ENCODE data around the gene PTCSC3. TPM values are rescaled to one million over a fixed set of nuclear protein-coding genes. Genes with fewer than 3 reads are reported as not detected.
"Not testable (repeated sequence)": the region's sequence is repeated elsewhere in the genome, so short reads cannot be mapped to it uniquely, and the experiment has no call there.

PTCSC3 gene
- total RNA-seq, 2 donors from 2014 or later, result not detected

GRCh38 chr14:36111822-36112583 lies 64.5 kb downstream of the PTCSC3 start:
- Mint-ChIP-seq H3K9me3 (no peaks in the 10 kb centered on the region), H3K27ac (no peak overlapping the region), H3K36me3 (no peaks in the 10 kb centered on the region)
- ATAC-seq (no peak), DNase-seq (ENCODE audit: low spot score in 2 of 2) (no peak)

GRCh38 chr14:36105401-36105800 lies 71.1 kb downstream of the PTCSC3 start:
- Mint-ChIP-seq H3K27ac (no peak overlapping the region), H3K36me3 (no peaks in the 10 kb centered on the region), H3K9me3 (no peaks in the 10 kb centered on the region)
- ATAC-seq, result no peak
- no peak for DNase-seq (ENCODE audit: low spot score in 2 of 2)

DNA sequence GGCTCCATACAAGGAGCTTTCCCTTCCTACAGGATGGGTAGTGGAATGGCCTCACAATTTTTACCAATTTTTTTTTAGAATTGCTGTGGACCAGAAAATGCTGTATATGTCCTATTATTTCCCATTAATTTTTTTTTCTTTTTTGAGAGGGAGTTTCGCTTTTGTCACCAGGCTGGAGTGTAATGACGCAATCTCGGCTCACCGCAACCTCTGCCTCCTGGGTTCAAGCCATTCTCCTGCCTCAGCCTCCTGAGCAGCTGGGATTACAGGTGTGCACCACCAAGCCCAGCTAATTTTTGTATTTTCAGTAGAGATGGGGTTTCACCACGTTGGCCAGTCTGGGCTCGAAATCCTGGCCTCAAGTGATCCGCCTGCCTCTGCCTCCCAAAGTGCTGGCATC lies 72.3 kb downstream of the PTCSC3 start:
- DNase-seq (ENCODE audit: low spot score in 2 of 2); H3K27ac Mint-ChIP-seq; H3K36me3 Mint-ChIP-seq; H3K9me3 Mint-ChIP-seq; ATAC-seq: not testable (repeated sequence)

DNA sequence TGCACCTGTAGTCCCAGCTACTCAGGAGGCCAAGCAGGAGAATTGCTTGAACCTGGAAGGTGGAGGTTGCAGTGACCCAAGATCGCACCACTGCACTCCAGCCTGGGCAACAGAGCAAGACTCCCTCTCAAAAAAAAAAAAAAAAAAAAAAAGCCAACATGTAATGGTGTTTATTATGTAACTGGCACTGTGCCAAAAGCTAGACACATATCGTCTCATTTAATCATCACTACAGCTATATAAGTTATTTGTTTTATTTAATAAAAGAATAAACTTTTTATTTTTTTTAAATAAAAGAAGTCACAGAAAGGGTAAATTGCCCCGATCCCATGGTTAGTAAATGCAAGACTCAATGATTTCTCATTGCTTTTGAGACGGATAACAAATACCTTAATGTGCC lies 76.9 kb downstream of the PTCSC3 start:
- H3K27ac Mint-ChIP-seq, result no peak overlapping the region
- no peaks in the 10 kb centered on the region for H3K36me3 Mint-ChIP-seq
- H3K9me3 Mint-ChIP-seq, result no peaks in the 10 kb centered on the region
- ATAC-seq (no peak), DNase-seq (ENCODE audit: low spot score in 2 of 2) (no peak)

- Mint-ChIP-seq H3K36me3 (no peaks in the 10 kb centered on the region), H3K9me3 (no peaks in the 10 kb centered on the region), H3K27ac (no peak overlapping the region)
- ATAC-seq, result no peak
- no peak for DNase-seq (ENCODE audit: low spot score in 2 of 2)
These were observed 79.2 kb downstream of the PTCSC3 start for GRCh38 chr14:36097356-36097755.

DNA sequence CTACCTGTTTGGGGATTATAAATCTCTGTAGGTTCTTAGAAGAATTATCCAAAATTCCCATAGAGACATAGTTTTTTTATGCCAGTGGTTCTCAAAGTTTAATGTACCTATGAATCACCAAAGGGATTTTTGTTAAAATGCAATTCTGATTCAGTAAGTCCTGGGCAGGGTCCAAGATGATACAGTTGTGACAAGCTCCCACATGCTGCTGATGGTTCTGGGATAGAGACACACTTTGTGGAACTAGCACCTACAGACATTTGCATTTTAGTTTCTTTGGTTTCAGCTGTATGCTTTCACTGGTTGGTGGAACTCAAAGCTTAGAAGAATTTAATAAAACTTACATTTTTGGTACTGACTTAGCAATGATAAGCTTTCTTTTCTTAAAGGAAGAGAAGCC lies 80.4 kb downstream of the PTCSC3 start:
- ATAC-seq (no peak), DNase-seq (ENCODE audit: low spot score in 2 of 2) (no peak)
- no peak overlapping the region for H3K27ac Mint-ChIP-seq
- no peaks in the 10 kb centered on the region for H3K36me3 Mint-ChIP-seq
- no peaks in the 10 kb centered on the region for H3K9me3 Mint-ChIP-seq

DNA sequence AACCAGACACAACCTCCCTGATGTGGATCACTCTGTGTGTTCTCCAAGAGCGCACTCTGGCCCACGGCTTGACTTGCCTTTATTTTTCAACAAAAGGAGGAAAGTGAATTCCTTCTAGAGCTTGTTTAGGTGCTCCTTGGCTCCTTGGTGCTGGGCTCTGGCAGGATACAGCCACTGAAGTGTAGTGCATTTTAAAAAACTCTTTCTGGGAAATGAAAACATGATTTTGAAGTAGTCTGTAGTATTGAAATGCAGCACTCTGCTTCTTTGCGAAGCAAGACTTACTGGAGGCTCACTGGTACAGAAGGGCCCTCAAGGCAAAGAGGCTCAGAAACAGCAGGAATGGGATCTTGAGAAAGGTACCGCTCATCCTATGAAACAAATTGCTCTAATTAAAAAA lies 81.6 kb downstream of the PTCSC3 start:
- Mint-ChIP-seq H3K27ac (no peak overlapping the region), H3K9me3 (no peaks in the 10 kb centered on the region), H3K36me3 (no peaks in the 10 kb centered on the region)
- DNase-seq (ENCODE audit: low spot score in 2 of 2) (no peak), ATAC-seq (no peak)

DNA sequence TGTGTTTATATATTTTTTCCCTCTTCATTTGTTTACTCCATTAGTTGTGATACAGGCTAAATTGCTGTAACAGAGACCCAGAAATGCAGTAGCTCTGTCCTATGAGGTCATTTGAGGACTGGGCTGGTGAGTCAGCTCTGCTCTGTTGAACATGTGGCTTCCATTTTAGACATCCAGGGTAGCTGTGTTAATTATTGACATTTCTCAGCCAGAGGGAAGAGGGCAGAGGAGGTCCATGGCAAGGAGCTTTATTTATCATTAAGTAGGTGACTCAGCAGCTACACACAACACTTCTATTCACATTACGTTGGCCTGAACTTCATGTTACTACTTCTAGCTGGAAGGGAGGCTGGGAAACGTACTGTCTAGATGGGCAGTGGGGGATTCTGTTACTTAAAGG lies 85.4 kb downstream of the PTCSC3 start:
- H3K36me3 Mint-ChIP-seq, result no peaks in the 10 kb centered on the region
- ATAC-seq, result no peak
- H3K27ac Mint-ChIP-seq, result no peak overlapping the region
- no peak for DNase-seq (ENCODE audit: low spot score in 2 of 2)
- H3K9me3 Mint-ChIP-seq, result peaks cover 0 to 5% of the 10 kb centered on the region in 2 donors

DNA sequence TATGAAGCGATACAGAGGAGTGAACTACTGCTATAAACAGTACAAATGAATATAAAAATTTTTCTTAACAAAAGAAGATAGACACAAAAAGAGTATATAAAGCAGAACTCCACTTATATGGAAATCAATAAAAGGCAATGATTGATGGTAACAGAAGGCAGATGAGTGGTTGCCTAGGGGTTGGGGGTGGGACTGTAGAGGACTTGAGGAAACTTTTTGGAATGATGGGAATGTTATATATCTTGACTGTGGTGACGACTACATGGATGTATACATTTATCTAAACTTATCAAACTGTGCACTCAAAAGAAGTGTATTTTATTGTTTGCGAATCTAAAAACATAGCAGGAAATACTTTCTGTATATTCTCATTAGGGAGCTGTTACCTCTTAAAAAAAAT lies 89.1 kb downstream of the PTCSC3 start:
- ATAC-seq (no peak), DNase-seq (ENCODE audit: low spot score in 2 of 2) (no peak)
- peaks cover 0 to 5% of the 10 kb centered on the region in 2 donors for H3K9me3 Mint-ChIP-seq
- H3K36me3 Mint-ChIP-seq, result no peaks in the 10 kb centered on the region
- H3K27ac Mint-ChIP-seq, result no peak overlapping the region

DNA sequence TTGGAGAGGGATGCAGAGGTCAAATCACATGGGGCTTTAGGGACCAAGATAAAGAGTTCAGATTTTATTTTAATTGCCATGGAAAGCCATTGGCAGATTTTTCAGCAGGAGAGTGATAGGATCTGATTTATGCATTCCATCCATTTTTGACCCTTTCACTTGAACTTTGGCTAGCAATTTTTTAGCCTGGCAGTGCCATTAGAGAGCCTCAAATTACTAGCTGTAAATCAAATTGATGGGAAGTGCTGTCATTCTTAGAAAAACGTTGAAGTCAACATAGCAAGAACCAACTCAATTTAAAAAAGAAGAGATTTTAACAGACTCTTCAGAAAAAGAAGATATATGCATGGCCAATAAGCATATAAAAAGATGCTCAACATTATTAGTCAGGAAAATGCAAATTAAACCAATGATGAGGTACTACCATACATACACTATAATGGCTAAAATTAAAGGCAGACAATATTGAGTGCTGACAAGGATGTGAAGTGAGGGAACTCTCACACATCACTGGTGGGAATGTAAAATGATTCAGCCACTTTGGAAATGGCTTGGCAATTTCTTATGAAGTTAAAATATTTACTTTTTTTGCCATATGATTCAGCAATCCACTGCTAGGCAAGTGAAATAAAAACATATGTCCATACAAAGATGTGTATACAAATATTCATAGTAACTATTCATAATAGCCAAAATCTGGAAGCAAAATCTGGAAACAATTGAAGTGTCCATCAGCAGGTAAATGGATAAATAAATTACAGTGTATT lies 89.7 kb downstream of the PTCSC3 start:
- Mint-ChIP-seq H3K36me3 (no peaks in the 10 kb centered on the region), H3K27ac (no peak overlapping the region), H3K9me3 (peaks cover 0 to 5% of the 10 kb centered on the region in 2 donors)
- DNase-seq (ENCODE audit: low spot score in 2 of 2), result no peak
- no peak for ATAC-seq

DNA sequence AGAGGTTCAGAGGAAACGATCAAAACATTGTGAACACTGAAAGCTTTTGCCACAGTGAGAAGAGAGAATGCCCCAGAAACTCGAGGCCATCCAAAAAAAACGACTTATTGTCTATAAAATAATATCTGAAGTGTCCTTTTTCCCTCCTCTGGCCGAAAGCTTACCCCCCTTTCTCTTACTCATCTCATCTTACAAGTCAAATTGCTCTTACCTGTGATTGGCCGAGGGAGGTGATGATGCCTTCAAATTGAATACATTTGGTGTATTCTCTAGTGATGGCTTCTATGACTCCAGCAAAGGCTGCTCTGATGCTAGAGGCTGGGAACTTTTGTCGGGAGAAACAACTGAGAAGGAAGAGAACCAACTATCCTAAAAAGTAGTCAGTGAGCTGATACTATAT lies 90.7 kb downstream of the PTCSC3 start:
- ATAC-seq (no peak), DNase-seq (ENCODE audit: low spot score in 2 of 2) (no peak)
- peaks cover 0 to 5% of the 10 kb centered on the region in 2 donors for H3K9me3 Mint-ChIP-seq
- no peak overlapping the region for H3K27ac Mint-ChIP-seq
- H3K36me3 Mint-ChIP-seq, result no peaks in the 10 kb centered on the region

Other genes with a start within 250 kb of the PTCSC3 start
- gene MBIP, start 143.9 kb upstream of the PTCSC3 start, total RNA-seq, result 10 to 100 TPM; 26.8 to 42.8 TPM